Endothelial cell of umbilical vein (primary cell): Measurements from ENCODE around the gene EIF4A3. TPM values are rescaled to one million over a fixed set of nuclear protein-coding genes. Genes with fewer than 3 reads are reported as not detected.

ENCODE experiments used
- BruUV-seq: library from RNA; stranded (reverse); fragments of 400-500 nt; replicated peaks from 2 replicates; lab custom pipeline; 2021; lab: Mats Ljungman, UMichigan
- CTCF ChIA-PET: fragments of 300-600, 350-600 bp; sonication (Branson Sonifier 250); formaldehyde crosslinking; loops from one replicate; lab custom pipeline; 2021; ENCODE audit warnings: antibody characterized with exemption, inconsistent platforms; lab: Charles Lee
- POLR2A ChIA-PET: fragments of 300-600, 350-600 bp; sonication (Branson Sonifier 250); formaldehyde crosslinking; loops from one replicate; lab custom pipeline; 2021; ENCODE audit warnings: antibody characterized with exemption, inconsistent platforms; lab: Charles Lee
- DNase-seq: peaks from one replicate; pipeline ENCODE4 v3.0.0-alpha.2; 2011; ENCODE audit warnings: low read depth, low spot score
- FAIRE-seq: peaks from 2 replicates; lab custom pipeline; 2011; peaks lifted over from hg19 to GRCh38; lab: Jason Lieb, UNC
- H2AFZ ChIP-seq: 2 replicates; pipeline ENCODE4 v1.6.0; 2012; ENCODE audit warnings: low read depth, low read length, control low read depth, inconsistent platforms
- H3K27ac ChIP-seq: 2 replicates; pipeline ENCODE4 v1.5.1; 2011; ENCODE audit warnings: low read depth, mild to moderate bottlenecking, control low read depth, low read length, moderate library complexity; ENCODE audit not compliant: insufficient read depth
- H3K27me3 ChIP-seq, 2 experiments: 2 replicates each; pipeline versions ENCODE4 v1.6.0 to v1.6.1; 2011; ENCODE audit warnings: low read length in 2 of 2, mixed read lengths in 1 of 2; ENCODE audit not compliant: control insufficient read depth in 2 of 2, insufficient read depth in 2 of 2
- H3K36me3 ChIP-seq, 2 experiments: 2 replicates in 1 of 2; 3 replicates in 1 of 2; pipeline ENCODE4 v1.5.1; 2011; ENCODE audit warnings: low read length in 2 of 2, mild to moderate bottlenecking in 1 of 2, moderate library complexity in 1 of 2; ENCODE audit not compliant: control insufficient read depth in 2 of 2, insufficient read depth in 2 of 2; ENCODE audit errors: extremely low read depth in 1 of 2
- H3K4me1 ChIP-seq: 3 replicates; pipeline ENCODE4 v1.5.1; 2011; ENCODE audit warnings: mild to moderate bottlenecking, low read length; ENCODE audit not compliant: control insufficient read depth, insufficient read depth; ENCODE audit errors: extremely low read depth
- H3K4me2 ChIP-seq: 2 replicates; pipeline ENCODE4 v1.6.1; 2011; ENCODE audit warnings: low read length, control low read depth, mixed read lengths; ENCODE audit not compliant: insufficient read depth
- H3K4me3 ChIP-seq, 3 experiments: fragments of 200-600 bp in 1 of 3; sonication (generic), shearing (Covaris generic) in 1 of 3; replicated peaks in 1 of 3; 2 replicates each; pipeline ENCODE4 v1.5.1; 2011 to 2016; ENCODE audit warnings: control low read depth in 3 of 3, low read length in 3 of 3, mild to moderate bottlenecking in 2 of 3, inconsistent platforms in 1 of 3, low read depth in 1 of 3, moderate library complexity in 1 of 3; ENCODE audit not compliant: insufficient read depth in 1 of 3
- H3K79me2 ChIP-seq: 2 replicates; pipeline ENCODE4 v1.6.0; 2012; ENCODE audit warnings: low read length, inconsistent platforms; ENCODE audit not compliant: control insufficient read depth, insufficient read depth
- H3K9ac ChIP-seq: replicated peaks from 2 replicates; pipeline ENCODE3; 2011; ENCODE audit warnings: low read length, control low read depth; ENCODE audit not compliant: insufficient read depth; ENCODE audit errors: extremely low read depth
- H3K9me1 ChIP-seq: replicated peaks from 3 replicates; pipeline ENCODE4 v1.6.0; 2011; ENCODE audit warnings: mild to moderate bottlenecking, low read length; ENCODE audit not compliant: control insufficient read depth, insufficient read depth; ENCODE audit errors: extremely low read depth
- H3K9me3 ChIP-seq: replicated peaks from 2 replicates; pipeline ENCODE4 v1.5.1; 2012; ENCODE audit warnings: low read length, inconsistent platforms; ENCODE audit not compliant: control insufficient read depth, insufficient read depth
- H4K20me1 ChIP-seq: replicated peaks from 2 replicates; pipeline ENCODE3; 2011; ENCODE audit warnings: mild to moderate bottlenecking, low read length; ENCODE audit not compliant: control insufficient read depth, insufficient read depth; ENCODE audit errors: extremely low read depth
- EZH2 ChIP-seq: IDR thresholded peaks from 2 replicates; pipeline ENCODE4 v1.6.1; 2012; ENCODE audit warnings: borderline replicate concordance, low read depth, mild to moderate bottlenecking, moderate library complexity, low read length, inconsistent platforms; ENCODE audit not compliant: severe bottlenecking
- FOS ChIP-seq: IDR thresholded peaks from 2 replicates; pipeline ENCODE4 v1.6.1; 2011; ENCODE audit warnings: mild to moderate bottlenecking, low read length, moderate library complexity, borderline replicate concordance; ENCODE audit not compliant: insufficient read depth
- GATA2 ChIP-seq: IDR thresholded peaks from 2 replicates; pipeline ENCODE4 v1.7.0; 2011; ENCODE audit warnings: low read depth, mild to moderate bottlenecking, moderate library complexity, mixed read lengths, low read length; ENCODE audit not compliant: insufficient read length, insufficient read depth
- JUN ChIP-seq: IDR thresholded peaks from 2 replicates; pipeline ENCODE4 v1.6.1; 2011; ENCODE audit warnings: borderline replicate concordance, low read depth; ENCODE audit not compliant: insufficient read length, insufficient read depth
- MYC ChIP-seq: IDR thresholded peaks from one replicate; pipeline ENCODE4 v1.6.1; 2011; ENCODE audit warnings: mild to moderate bottlenecking, low read depth, low read length
- POLR2A ChIP-seq: IDR thresholded peaks from 2 replicates; pipeline ENCODE4 v1.6.1; 2012; ENCODE audit warnings: low read depth, mild to moderate bottlenecking, control low read depth, low read length
- POLR2AphosphoS5 ChIP-seq: IDR thresholded peaks from 2 replicates; pipeline ENCODE4 v1.6.1; 2012; ENCODE audit warnings: low read depth, mild to moderate bottlenecking, control low read depth, low read length, moderate library complexity; ENCODE audit not compliant: insufficient read depth
- dilution Hi-C: fragments of 300-500 bp; cut with MboI; formaldehyde crosslinking; loops from one replicate; pipeline ENCODE4 v1.15.0; 2019; ENCODE audit warnings: low sequenced_read_pairs; ENCODE audit not compliant: extremely low pct_ligation_motif_present
- intact Hi-C: fragments of 100-400 bp; cut with micrococcal nuclease; formaldehyde crosslinking; loops from one replicate; pipeline ENCODE4 v1.10.0; 2022
- polyA plus RNA-seq, 4 experiments: library from polyadenylated mRNA; depleted of rRNA in 3 of 4; stranded (reverse) in 3 of 4; unstranded in 1 of 4; fragments of >200 nt; gene quantifications; 2 replicates each; pipeline versions ENCODE4 v1.2.1 to v1.2.3, GENCODE V29; 2011 to 2012; ENCODE audit warnings: missing spikeins in 1 of 4
- total RNA-seq: library from RNA; stranded (reverse); gene quantifications from 2 replicates; pipeline ENCODE4 v1.2.3, GENCODE V29; 2021
- TF ChIP-seq, protein P1 (sequence below): IDR thresholded peaks from 2 replicates; pipeline ENCODE4 v1.6.1; 2011; ENCODE audit not compliant: insufficient read depth, insufficient read length
- TF ChIP-seq, protein P2 (sequence below), 2 donors: IDR thresholded peaks; 1 replicate in 1 of 2; 2 replicates in 1 of 2; pipeline ENCODE4 v1.5.1; 2011; ENCODE audit warnings: low read length in 2 of 2, mild to moderate bottlenecking in 2 of 2, moderate library complexity in 2 of 2, control low read depth in 1 of 2, inconsistent platforms in 1 of 2, low read depth in 1 of 2; ENCODE audit not compliant: insufficient read depth in 1 of 2; ENCODE audit errors: extremely low read depth in 1 of 2

Gene EIF4A3
- total and polyA plus RNA-seq, 2 donors (not counting 3 experiments of a cell fraction or from before 2014, with no cell fraction given), result 90.4 to 94.5 TPM

DNA sequence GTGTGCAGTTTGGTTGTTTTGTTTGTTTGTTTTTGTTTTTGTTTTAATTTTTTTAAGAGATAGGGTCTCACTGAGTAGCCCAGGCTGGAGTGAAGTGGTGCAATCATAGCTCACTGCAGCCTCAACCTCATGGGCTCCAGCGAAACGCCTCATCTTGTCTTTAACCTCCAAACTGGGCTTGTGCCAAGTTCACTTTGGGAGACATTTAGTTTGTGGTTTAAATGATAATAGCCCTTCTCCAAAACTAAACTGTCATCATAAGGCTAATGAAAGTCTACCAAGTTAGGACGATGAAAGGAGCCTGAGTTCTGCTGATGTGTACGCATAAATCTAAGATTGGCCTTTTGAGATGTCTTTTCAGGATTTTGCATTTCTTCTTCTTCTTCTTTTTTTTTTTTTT, 16.4 kb upstream of the EIF4A3 start:
- intact Hi-C loops (no loop called here), dilution Hi-C loops (no loop called here)
- Histone ChIP-seq H4K20me1 (no peaks in the 10 kb centered on the region), H3K27me3 (peaks cover 6 to 8% of the 10 kb centered on the region in 2 experiments), H3K79me2 (no peaks in the 10 kb centered on the region), H3K4me1 (no peaks in the 10 kb centered on the region), H3K27ac (no peak overlapping the region), H3K4me2 (no peak overlapping the region), H3K9ac (no peak overlapping the region), H3K4me3 (no peak overlapping the region), H3K9me1 (no peaks in the 10 kb centered on the region), H2AFZ (no peak overlapping the region), H3K9me3 (no peaks in the 10 kb centered on the region), H3K36me3 (no peaks in the 10 kb centered on the region)
- no peak for FAIRE-seq
- no peak for DNase-seq
- TF ChIP-seq JUN (no peak), POLR2A (no peak), FOS (no peak), MYC (no peak), EZH2 (no peak), GATA2 (no peak), POLR2AphosphoS5 (no peak)
- TF ChIP-seq, protein P1, sequence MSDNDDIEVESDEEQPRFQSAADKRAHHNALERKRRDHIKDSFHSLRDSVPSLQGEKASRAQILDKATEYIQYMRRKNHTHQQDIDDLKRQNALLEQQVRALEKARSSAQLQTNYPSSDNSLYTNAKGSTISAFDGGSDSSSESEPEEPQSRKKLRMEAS, result no peak
- TF ChIP-seq, protein P2, sequence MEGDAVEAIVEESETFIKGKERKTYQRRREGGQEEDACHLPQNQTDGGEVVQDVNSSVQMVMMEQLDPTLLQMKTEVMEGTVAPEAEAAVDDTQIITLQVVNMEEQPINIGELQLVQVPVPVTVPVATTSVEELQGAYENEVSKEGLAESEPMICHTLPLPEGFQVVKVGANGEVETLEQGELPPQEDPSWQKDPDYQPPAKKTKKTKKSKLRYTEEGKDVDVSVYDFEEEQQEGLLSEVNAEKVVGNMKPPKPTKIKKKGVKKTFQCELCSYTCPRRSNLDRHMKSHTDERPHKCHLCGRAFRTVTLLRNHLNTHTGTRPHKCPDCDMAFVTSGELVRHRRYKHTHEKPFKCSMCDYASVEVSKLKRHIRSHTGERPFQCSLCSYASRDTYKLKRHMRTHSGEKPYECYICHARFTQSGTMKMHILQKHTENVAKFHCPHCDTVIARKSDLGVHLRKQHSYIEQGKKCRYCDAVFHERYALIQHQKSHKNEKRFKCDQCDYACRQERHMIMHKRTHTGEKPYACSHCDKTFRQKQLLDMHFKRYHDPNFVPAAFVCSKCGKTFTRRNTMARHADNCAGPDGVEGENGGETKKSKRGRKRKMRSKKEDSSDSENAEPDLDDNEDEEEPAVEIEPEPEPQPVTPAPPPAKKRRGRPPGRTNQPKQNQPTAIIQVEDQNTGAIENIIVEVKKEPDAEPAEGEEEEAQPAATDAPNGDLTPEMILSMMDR (IDR thresholded peaks at IDR 0.05; ENCODE audit: extremely low read depth in 1 of 2, insufficient read depth in 1 of 2, low read depth in 1 of 2, low read length in 2 of 2), result no peak
- BruUV-seq, result no TSS peak
- ChIA-PET POLR2A (no interaction called here), CTCF (no interaction called here)
